CD4-positive, alpha-beta T cell treated with Interleukin-4 for 4 hours (primary cell): Measurements from ENCODE around the gene NPIPB2.

Experiments used
- DNase-seq: peaks from one replicate; pipeline ENCODE4 v3.0.0-alpha.2; 2020

NPIPB2 gene

DNA sequence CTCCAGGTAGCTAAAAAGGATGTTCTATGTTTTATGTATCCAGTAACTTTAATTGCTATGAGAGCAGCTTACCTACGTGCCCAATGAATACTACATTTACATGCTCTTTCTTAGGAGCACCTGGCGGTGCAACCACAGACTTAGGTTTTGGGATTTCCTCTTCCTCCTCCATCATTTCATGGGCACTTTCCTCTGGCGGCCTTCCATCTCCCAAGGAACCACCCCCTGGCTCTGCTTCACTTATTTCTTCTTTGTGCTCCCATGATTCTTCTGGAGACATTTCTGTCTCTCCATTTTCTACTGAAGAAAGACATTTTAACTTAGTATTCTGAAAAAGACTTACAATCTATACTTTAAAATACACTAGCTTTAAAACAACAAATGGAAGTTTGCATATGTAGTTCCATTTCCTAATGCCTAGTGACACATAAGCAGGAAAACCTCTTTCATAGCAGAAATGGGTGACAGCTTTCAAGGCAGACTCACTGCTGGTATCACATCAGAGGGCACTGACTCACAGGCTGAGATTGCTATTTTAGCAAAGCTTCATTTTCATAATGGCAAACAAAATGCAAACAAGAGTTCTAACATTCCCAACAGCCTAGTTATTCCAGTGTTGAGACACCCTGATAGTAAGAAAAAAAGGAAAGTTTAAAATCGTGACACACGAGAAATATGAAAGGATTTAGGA is 45.2 kb downstream of the NPIPB2 start:
- no peak for DNase-seq

DNA sequence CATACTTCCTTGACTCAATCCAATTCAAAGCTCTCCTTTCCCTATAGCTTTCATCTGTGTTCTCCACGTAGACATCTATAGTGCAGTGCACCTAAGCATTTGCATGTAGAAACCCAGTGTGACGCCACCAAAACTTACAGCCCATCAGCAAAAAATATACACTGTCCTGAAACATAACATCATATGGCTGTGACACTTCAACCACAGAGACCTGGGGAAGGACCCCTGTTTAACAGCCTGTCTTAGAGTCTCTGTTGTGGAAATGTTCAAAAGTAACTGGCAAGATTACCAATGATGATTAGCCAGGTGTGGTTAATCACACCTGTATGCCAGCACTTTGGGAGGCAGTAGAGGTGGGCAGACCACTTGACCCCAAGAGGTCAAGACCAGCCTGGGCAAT is 48.3 kb downstream of the NPIPB2 start:
- no peak for DNase-seq

DNA sequence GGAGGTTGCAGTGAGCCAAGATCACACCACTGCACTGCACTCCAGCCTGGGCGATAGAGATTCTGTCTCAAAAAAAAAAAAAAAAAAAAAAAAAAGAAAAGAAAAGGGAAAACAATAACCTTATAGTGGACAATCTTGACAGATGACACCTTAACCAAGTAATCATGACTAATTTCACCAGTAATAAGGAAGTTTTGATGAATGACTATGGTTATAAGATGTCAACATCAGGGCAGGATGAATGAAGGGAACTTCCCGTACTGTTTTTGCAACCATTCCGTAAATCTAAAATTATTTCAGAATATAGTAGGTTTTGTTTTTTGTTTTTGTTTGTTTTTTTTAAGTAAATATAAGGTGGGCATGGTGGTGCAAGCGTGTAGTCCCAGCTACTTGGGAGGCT is 49.1 kb downstream of the NPIPB2 start:
- no peak for DNase-seq

GRCh38 chr16:11890231-11890965 is 51.4 kb downstream of the NPIPB2 start:
- no peak for DNase-seq

GRCh38 chr16:11886881-11887280 is 55.0 kb downstream of the NPIPB2 start:
- DNase-seq = no peak

- DNase-seq = no peak
Measured at GRCh38 chr16:11884035-11884434, 57.8 kb downstream of the NPIPB2 start.

DNA sequence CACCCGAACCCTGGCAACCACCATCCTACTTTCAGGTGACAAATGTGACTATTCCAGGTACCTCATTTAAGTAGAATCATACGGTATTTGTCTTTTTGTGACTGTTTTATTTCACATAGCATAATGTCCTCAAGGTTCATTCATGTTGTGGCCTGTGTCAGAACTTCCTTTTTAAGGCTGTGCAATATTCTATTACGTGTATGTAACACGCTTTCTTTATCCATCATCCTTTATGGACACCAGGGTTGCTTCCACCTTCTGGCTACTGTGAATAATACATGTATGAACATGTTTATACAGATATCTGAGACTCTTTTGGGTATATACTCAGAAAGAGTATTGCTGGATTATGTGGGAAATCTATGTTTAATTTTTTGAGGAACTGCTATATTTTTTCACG is 61.8 kb downstream of the NPIPB2 start:
- no peak for DNase-seq

- no peak for DNase-seq
Measured at GRCh38 chr16:11877374-11877773, 64.5 kb downstream of the NPIPB2 start.
